Neural progenitor cell (in vitro differentiated cells): ENCODE measurements around the gene NUP54.

Source experiments
- EZH2 ChIP-seq: fragments of 200-600 bp; sonication (generic); IDR thresholded peaks from 2 replicates; pipeline ENCODE4 v1.6.1; 2017; ENCODE audit warnings: antibody characterized with exemption, mild to moderate bottlenecking, moderate library complexity
- TF ChIP-seq, protein P1 (sequence below): fragments of 200-600 bp; sonication (generic); IDR thresholded peaks from 2 replicates; pipeline ENCODE4 v1.5.1; 2017; ENCODE audit warnings: antibody characterized with exemption, mild to moderate bottlenecking

DNA sequence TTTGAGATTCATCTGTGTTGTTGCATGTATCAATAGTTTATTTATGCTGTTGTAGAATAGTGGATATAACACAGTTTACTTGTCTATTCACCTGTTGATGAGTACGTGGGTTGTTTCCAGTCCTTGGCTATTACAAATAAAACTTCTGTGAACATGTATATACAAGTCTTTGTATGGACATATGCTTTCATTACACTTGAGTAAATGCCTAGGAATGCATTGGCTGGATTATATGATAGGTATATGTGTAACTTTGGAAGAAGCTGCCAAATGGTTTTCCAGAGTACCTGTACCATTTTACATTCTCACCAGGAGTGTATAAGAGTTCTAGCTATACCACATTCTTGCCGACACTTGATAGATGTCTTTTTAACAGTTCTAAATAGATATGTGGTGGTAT is 57.1 kb downstream of the NUP54 start:
- TF ChIP-seq EZH2 = no peak
- TF ChIP-seq, protein P1, sequence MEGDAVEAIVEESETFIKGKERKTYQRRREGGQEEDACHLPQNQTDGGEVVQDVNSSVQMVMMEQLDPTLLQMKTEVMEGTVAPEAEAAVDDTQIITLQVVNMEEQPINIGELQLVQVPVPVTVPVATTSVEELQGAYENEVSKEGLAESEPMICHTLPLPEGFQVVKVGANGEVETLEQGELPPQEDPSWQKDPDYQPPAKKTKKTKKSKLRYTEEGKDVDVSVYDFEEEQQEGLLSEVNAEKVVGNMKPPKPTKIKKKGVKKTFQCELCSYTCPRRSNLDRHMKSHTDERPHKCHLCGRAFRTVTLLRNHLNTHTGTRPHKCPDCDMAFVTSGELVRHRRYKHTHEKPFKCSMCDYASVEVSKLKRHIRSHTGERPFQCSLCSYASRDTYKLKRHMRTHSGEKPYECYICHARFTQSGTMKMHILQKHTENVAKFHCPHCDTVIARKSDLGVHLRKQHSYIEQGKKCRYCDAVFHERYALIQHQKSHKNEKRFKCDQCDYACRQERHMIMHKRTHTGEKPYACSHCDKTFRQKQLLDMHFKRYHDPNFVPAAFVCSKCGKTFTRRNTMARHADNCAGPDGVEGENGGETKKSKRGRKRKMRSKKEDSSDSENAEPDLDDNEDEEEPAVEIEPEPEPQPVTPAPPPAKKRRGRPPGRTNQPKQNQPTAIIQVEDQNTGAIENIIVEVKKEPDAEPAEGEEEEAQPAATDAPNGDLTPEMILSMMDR = no peak
